GM12878 (cell line): ENCODE data around the gene GPC2.

Source experiments
- CTCF ChIP-seq, 3 experiments: IDR thresholded peaks in 2 of 3; conservative IDR thresholded peaks in 1 of 3; 2 replicates each; pipeline ENCODE4 v1.5.1; 2011; ENCODE audit warnings: low read depth in 3 of 3, low read length in 3 of 3, mild to moderate bottlenecking in 3 of 3, control low read depth in 2 of 3, moderate library complexity in 2 of 3, inconsistent platforms in 1 of 3, mixed read lengths in 1 of 3; ENCODE audit not compliant: control insufficient read depth in 2 of 3, insufficient read depth in 1 of 3; ENCODE audit errors: extremely low read depth in 1 of 3
- HCFC1 ChIP-seq: fragments of 150-350 bp; IDR thresholded peaks from 2 replicates; pipeline ENCODE4 v1.6.1; 2014; ENCODE audit warnings: low read length
- POLR2A ChIP-seq: IDR thresholded peaks from 2 replicates; pipeline ENCODE4 v1.6.1; 2011; ENCODE audit warnings: low read depth, mild to moderate bottlenecking, low read length

- no peak for TF ChIP-seq HCFC1
- TF ChIP-seq CTCF (IDR thresholded peaks at IDR 0.05 in 2 of 3, conservative IDR thresholded peaks at IDR 0.05 in 1 of 3; ENCODE audit: control insufficient read depth in 2 of 3, extremely low read depth in 1 of 3, insufficient read depth in 1 of 3, low read depth in 3 of 3, low read length in 3 of 3), result no peak
- TF ChIP-seq POLR2A, result no peak
Measured at GRCh38 chr7:100195222-100195621, 18.0 kb upstream of the GPC2 start.
